IMR-90 (cell line): ENCODE data around the gene GCN1. TPM values are rescaled to one million over a fixed set of nuclear protein-coding genes. Genes with fewer than 3 reads are reported as not detected.
A peak's percentile ranks its signal among the peaks of the same experiment; 100 is the strongest.

ENCODE experiments used
- ATAC-seq: fragments of 200-7000 bp; cut with Tn5 transposase; 2 replicates; pipeline ENCODE4 v1.9.1; 2020; ENCODE audit warnings: low read depth, mild to moderate bottlenecking, moderate library complexity
- BruUV-seq: library from RNA; stranded (reverse); fragments of 400-500 nt; replicated peaks from 2 replicates; lab custom pipeline; 2021; lab: Mats Ljungman, UMichigan
- CTCF ChIA-PET: fragments of 300-600 bp; formaldehyde crosslinking; extraction: SDS; loops from one replicate; lab custom pipeline; 2021; ENCODE audit warnings: antibody characterized with exemption; lab: Yijun Ruan, JAX
- POLR2A ChIA-PET: fragments of 300-600 bp; sonication (Branson Sonifier 250); formaldehyde crosslinking; loops from one replicate; lab custom pipeline; 2022; ENCODE audit warnings: antibody characterized with exemption; ENCODE audit not compliant: unreplicated experiment; lab: Charles Lee
- DNase-seq: peaks from one replicate; pipeline ENCODE4 v3.0.0; 2013
- H2AFZ ChIP-seq: replicated peaks from 2 replicates; pipeline ENCODE3; 2013; ENCODE audit warnings: low read length, mild to moderate bottlenecking; ENCODE audit not compliant: poor library complexity
- H2AK5ac ChIP-seq: 2 replicates; pipeline ENCODE4 v1.6.1; 2013; ENCODE audit warnings: low read depth, low read length, inconsistent platforms
- H2AK9ac ChIP-seq: replicated peaks from 2 replicates; pipeline ENCODE3; 2013; ENCODE audit warnings: mild to moderate bottlenecking, low read depth, low read length, moderate library complexity; ENCODE audit not compliant: poor library complexity
- H2BK120ac ChIP-seq: 2 replicates; pipeline ENCODE4 v1.6.1; 2013; ENCODE audit warnings: low read depth, low read length, inconsistent platforms
- H2BK15ac ChIP-seq: 3 replicates; pipeline ENCODE4 v1.6.1; 2013; ENCODE audit warnings: low read depth, low read length, inconsistent platforms
- H2BK20ac ChIP-seq: 2 replicates; pipeline ENCODE4 v1.6.1; 2013; ENCODE audit warnings: low read depth, mild to moderate bottlenecking, inconsistent platforms, low read length, moderate library complexity
- H2BK5ac ChIP-seq: 2 replicates; pipeline ENCODE4 v1.6.1; 2013; ENCODE audit warnings: mild to moderate bottlenecking, low read depth, low read length, inconsistent platforms; ENCODE audit not compliant: poor library complexity, severe bottlenecking
- H3K14ac ChIP-seq: replicated peaks from 2 replicates; pipeline ENCODE4 v1.6.1; 2013; ENCODE audit warnings: low read depth, low read length, inconsistent platforms
- H3K18ac ChIP-seq: 2 replicates; pipeline ENCODE4 v1.6.1; 2013; ENCODE audit warnings: low read depth, low read length, control low read depth
- H3K23ac ChIP-seq: 2 replicates; pipeline ENCODE4 v1.6.1; 2013; ENCODE audit warnings: low read depth, low read length, inconsistent platforms
- H3K27ac ChIP-seq: 2 replicates; pipeline ENCODE4 v1.5.1; 2013; ENCODE audit warnings: mild to moderate bottlenecking, control low read depth, low read length; ENCODE audit not compliant: insufficient read depth
- H3K27me3 ChIP-seq: 2 replicates; pipeline ENCODE4 v1.6.1; 2013; ENCODE audit warnings: low read length; ENCODE audit not compliant: control insufficient read depth, insufficient read depth
- H3K36me3 ChIP-seq: 2 replicates; pipeline ENCODE4 v1.6.1; 2013; ENCODE audit warnings: low read length, mixed read lengths; ENCODE audit not compliant: control insufficient read depth, insufficient read depth
- H3K4ac ChIP-seq: 2 replicates; pipeline ENCODE4 v1.6.1; 2013; ENCODE audit warnings: low read depth, low read length, inconsistent platforms
- H3K4me1 ChIP-seq: 2 replicates; pipeline ENCODE4 v1.6.1; 2013; ENCODE audit warnings: low read length, mixed read lengths; ENCODE audit not compliant: control insufficient read depth, insufficient read depth
- H3K4me2 ChIP-seq: 2 replicates; pipeline ENCODE4 v1.6.1; 2013; ENCODE audit warnings: low read depth, mild to moderate bottlenecking, control low read depth, low read length, moderate library complexity
- H3K4me3 ChIP-seq: 2 replicates; pipeline ENCODE4 v1.5.1; 2013; ENCODE audit warnings: low read depth, mild to moderate bottlenecking, control low read depth, low read length, moderate library complexity; ENCODE audit not compliant: insufficient read depth
- H3K56ac ChIP-seq: 2 replicates; pipeline ENCODE4 v1.6.1; 2013; ENCODE audit warnings: low read length, inconsistent platforms; ENCODE audit not compliant: insufficient read depth; ENCODE audit errors: extremely low read depth
- H3K79me1 ChIP-seq, 2 experiments: 2 replicates each; pipeline ENCODE4 v1.6.1; 2013; ENCODE audit warnings: low read length in 2 of 2, inconsistent platforms in 1 of 2, low read depth in 1 of 2
- H3K9ac ChIP-seq: 2 replicates; pipeline ENCODE4 v1.6.1; 2013; ENCODE audit warnings: low read depth, low read length, control low read depth
- H3K9me1 ChIP-seq: 2 replicates; pipeline ENCODE4 v1.6.1; 2013; ENCODE audit warnings: low read length, inconsistent platforms; ENCODE audit not compliant: insufficient read depth
- H3K9me3 ChIP-seq: 2 replicates; pipeline ENCODE4 v1.6.1; 2013; ENCODE audit warnings: low read length; ENCODE audit not compliant: control insufficient read depth, insufficient read depth
- H4K20me1 ChIP-seq: 2 replicates; pipeline ENCODE4 v1.6.1; 2013; ENCODE audit warnings: low read length, inconsistent platforms; ENCODE audit not compliant: insufficient read depth
- H4K5ac ChIP-seq: 2 replicates; pipeline ENCODE4 v1.6.1; 2013; ENCODE audit warnings: mild to moderate bottlenecking, low read depth, low read length, control low read depth
- H4K8ac ChIP-seq, 2 experiments: 2 replicates each; pipeline ENCODE4 v1.6.1; 2013; ENCODE audit warnings: low read depth in 2 of 2, low read length in 2 of 2, control low read depth in 1 of 2, inconsistent platforms in 1 of 2
- H4K91ac ChIP-seq: 2 replicates; pipeline ENCODE4 v1.6.1; 2013; ENCODE audit warnings: low read depth, low read length, inconsistent platforms; ENCODE audit not compliant: insufficient read depth
- CEBPB ChIP-seq: IDR thresholded peaks from 2 replicates; pipeline ENCODE4 v1.6.1; 2012; ENCODE audit warnings: low read depth, low read length, improper control_type of control experiment
- FOS ChIP-seq: fragments of 150-350 bp; IDR thresholded peaks from 2 replicates; pipeline ENCODE4 v1.6.1; 2016; ENCODE audit warnings: low read depth, low read length
- MAFK ChIP-seq: IDR thresholded peaks from 2 replicates; pipeline ENCODE4 v1.6.1; 2012; ENCODE audit warnings: low read depth, low read length, improper control_type of control experiment
- MXI1 ChIP-seq: IDR thresholded peaks from 2 replicates; pipeline ENCODE4 v1.6.1; 2012; ENCODE audit warnings: low read depth, mild to moderate bottlenecking, low read length, moderate library complexity, borderline replicate concordance
- NFE2L2 ChIP-seq: fragments of 150-350 bp; IDR thresholded peaks from 2 replicates; pipeline ENCODE4 v1.6.1; 2016; ENCODE audit warnings: low read depth, mild to moderate bottlenecking, low read length
- POLR2A ChIP-seq: IDR thresholded peaks from 2 replicates; pipeline ENCODE4 v1.6.1; 2012; ENCODE audit warnings: mild to moderate bottlenecking, low read depth, low read length
- RAD21 ChIP-seq: IDR thresholded peaks from 2 replicates; pipeline ENCODE4 v1.6.1; 2012; ENCODE audit warnings: low read length, improper control_type of control experiment
- SMC3 ChIP-seq: fragments of 150-350 bp; IDR thresholded peaks from 2 replicates; pipeline ENCODE4 v1.6.1; 2016; ENCODE audit warnings: low read depth, mild to moderate bottlenecking, antibody characterized with exemption, low read length, moderate library complexity
- WGBS, 2 experiments: methylation state at CpG; one replicate each; pipeline versions ENCODE4 v1.1.5 to v1.1.7; 2013; ENCODE audit warnings: missing lambda C conversion rate in 2 of 2; ENCODE audit not compliant: insufficient read length in 1 of 2; ENCODE audit errors: extremely low coverage in 2 of 2; 5-methylcytosine and 5-hydroxymethylcytosine counted together
- dilution Hi-C: fragments of 300-500 bp; cut with HindIII; formaldehyde crosslinking; loops from one replicate; pipeline ENCODE4 v1.14.3; 2018; ENCODE audit warnings: low sequenced_read_pairs; ENCODE audit not compliant: unreplicated experiment
- in situ Hi-C: fragments of 300-500 bp; cut with MboI; formaldehyde crosslinking; loops from 3 replicates; pipeline ENCODE4 v1.14.3; 2019; ENCODE audit warnings: low sequenced_read_pairs, inconsistent platforms, mixed read lengths
- intact Hi-C: fragments of 100-400 bp; cut with micrococcal nuclease; formaldehyde crosslinking; loops from 2 replicates; pipeline ENCODE4 v1.10.0; 2022
- polyA plus RNA-seq, 3 experiments: library from polyadenylated mRNA; depleted of rRNA; stranded (reverse); fragments of >200 nt; gene quantifications; 2 replicates each; pipeline ENCODE4 v1.2.3, GENCODE V29; 2012; ENCODE audit warnings: low replicate concordance in 1 of 3
- total RNA-seq: library from RNA; depleted of rRNA; stranded (reverse); fragments of >200 nt; gene quantifications from 2 replicates; pipeline ENCODE4 v1.2.3, GENCODE V29; 2012
- TF ChIP-seq, protein P1 (sequence below): conservative IDR thresholded peaks from 2 replicates; pipeline ENCODE4 v1.5.1; 2012; ENCODE audit warnings: mild to moderate bottlenecking, low read depth, low read length, improper control_type of control experiment
- TF ChIP-seq, protein P2 (sequence below): fragments of 150-350 bp; IDR thresholded peaks from 2 replicates; pipeline ENCODE4 v1.6.1; 2016; ENCODE audit warnings: low read depth, mild to moderate bottlenecking, low read length, moderate library complexity, borderline replicate concordance

GCN1 gene
- total and polyA plus RNA-seq, 2 of the 4 experiments (the other 2 are of a cell fraction) = 57.8 to 77.6 TPM

DNA sequence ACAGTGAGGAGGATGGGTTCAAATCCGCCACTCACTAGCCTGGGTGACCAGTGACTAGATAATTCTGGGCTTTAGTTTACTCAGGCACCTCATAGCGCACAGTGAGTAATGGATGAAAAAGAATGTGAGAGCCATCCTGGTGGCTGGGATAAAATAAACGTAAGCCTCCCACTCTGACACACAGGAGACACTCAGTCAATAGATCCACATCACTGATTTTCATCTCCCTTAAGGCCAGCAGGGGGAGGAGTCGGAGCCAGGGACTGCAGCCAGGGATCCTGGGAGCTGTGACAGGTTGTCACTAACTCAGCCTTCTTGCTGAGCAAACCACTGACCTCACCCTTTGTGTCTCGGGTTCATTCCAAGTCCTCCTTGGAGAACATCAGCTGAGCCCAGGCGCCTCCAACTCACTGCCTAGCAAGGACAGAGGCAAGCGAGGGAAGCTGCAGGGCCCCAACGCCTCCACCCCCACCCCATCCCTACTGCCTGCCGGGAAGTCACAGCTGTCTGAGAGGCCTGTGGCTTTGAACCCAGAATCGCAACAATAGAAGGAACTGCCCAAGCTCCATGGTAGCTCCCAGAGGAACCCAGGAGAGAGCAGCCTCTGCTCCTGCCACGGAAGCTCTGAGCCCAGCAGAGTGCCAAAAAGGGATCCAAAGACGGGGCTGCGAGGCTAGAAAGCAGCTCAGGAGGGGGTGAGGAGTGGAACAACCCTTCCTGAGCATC lies 40.3 kb upstream of the GCN1 start (continued):
- TF ChIP-seq SMC3 (peak; percentile 56), POLR2A (no peak; the same call in 1 of the 2 replicates), FOS (no peak)

DNA sequence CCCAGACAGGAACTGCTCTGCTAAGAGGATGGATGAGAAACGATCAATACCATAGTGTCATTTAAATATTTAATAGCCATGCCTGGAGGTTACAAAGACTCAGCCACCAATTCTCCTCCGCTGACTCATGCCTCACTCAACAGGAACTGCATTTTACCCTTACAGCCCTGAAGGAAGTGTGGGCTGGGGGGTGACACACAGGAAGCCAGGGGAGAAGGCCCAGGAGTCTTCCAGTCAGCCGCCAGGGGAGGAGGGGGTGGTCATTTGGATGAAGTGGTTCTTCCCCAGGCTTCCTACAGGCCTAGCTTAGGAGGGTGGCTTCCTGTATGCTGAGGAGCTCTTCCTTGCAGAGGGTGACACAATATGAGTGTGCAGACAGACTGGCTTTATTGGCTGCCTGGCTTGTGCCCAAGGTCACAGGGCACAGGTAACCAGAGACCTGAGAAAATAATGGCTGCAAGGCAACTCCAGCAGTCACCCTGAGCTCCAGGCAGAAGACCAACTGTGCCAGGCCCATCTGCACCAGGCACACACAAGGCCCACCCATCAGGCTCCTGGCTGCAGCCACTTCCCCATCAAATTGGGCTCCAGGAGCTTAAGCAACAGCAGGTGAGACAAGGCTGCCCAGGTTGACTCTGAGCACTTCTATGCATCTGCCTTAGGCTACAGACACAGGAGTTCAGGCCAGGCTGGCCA lies 36.9 kb upstream of the GCN1 start:
- intact Hi-C loops (loop anchor here (2.0 kb wide), 1 partner anchor 25 kb away; no protein-coding TSS in a partner anchor), dilution Hi-C loops (no loop called here), in situ Hi-C loops (no loop called here)
- Histone ChIP-seq H4K8ac (peak overlapping the region; percentile 87 to 97), H4K5ac (peak overlapping the region; percentile 95), H4K91ac (peak overlapping the region; percentile 100), H3K14ac (peak overlapping the region; percentile 100), H3K9me1 (peaks cover 36% of the 10 kb centered on the region), H3K18ac (peak overlapping the region; percentile 94), H2BK120ac (peak overlapping the region; percentile 99), H3K9me3 (no peaks in the 10 kb centered on the region), H3K27me3 (no peaks in the 10 kb centered on the region), H3K23ac (peak overlapping the region; percentile 97), H3K4me2 (peak overlapping the region; percentile 66; the same call in 1 of the 2 replicates), H2AK5ac (peak overlapping the region; percentile 100), H3K4me1 (peaks cover 67% of the 10 kb centered on the region), H3K9ac (peak overlapping the region; percentile 76), H3K79me1 (peaks cover 12 to 75% of the 10 kb centered on the region in 2 experiments; a peak in 3 of 4 replicates), H3K4me3 (no peak overlapping the region), H2AFZ (peak overlapping the region; percentile 38), H2BK15ac (peak overlapping the region; percentile 84), H3K4ac (peak overlapping the region; percentile 100), H4K20me1 (peaks cover 19% of the 10 kb centered on the region), H3K36me3 (no peaks in the 10 kb centered on the region; the same call in none of the 2 replicates), H2BK5ac (peak overlapping the region; percentile 98), H3K56ac (peak overlapping the region; percentile 98), H2AK9ac (peak overlapping the region; percentile 96), H3K27ac (peak overlapping the region; percentile 92), H2BK20ac (peak overlapping the region; percentile 99)
- ATAC-seq (peak; percentile 25), DNase-seq (peak; percentile 97)
- ChIA-PET POLR2A (interaction anchor here (0.5 to 4.3 kb wide), 8 partner anchors 8 to 1764 kb away, joined by 3 to 39 read pairs (median 10); partner anchors contain the start of genes PXN, RNU4-1, RNU4-2 and RPLP0), CTCF (interaction anchor here (7.8 kb wide), 1 partner anchor 33 kb away, joined by 116 read pairs; the partner anchor contains the start of gene PXN)
- no TSS peak for BruUV-seq
- 0% methylated on average over 1 of the region's 3 CpGs; no CpG with 5 or more reads in 1 of the 2 experiments for WGBS, 2 experiments
- TF ChIP-seq FOS (peak; percentile 77), NFE2L2 (peak; percentile 34; the same call in 1 of the 2 replicates), RAD21 (peak; percentile 31; the same call in 1 of the 2 replicates), MAFK (no peak; the same call in 1 of the 2 replicates), SMC3 (0 out of 2 replicates have a peak, but pooled peaks have one; percentile 20), CEBPB (peak; percentile 58; the same call in 1 of the 2 replicates), MXI1 (no peak)
- TF ChIP-seq, protein P1, sequence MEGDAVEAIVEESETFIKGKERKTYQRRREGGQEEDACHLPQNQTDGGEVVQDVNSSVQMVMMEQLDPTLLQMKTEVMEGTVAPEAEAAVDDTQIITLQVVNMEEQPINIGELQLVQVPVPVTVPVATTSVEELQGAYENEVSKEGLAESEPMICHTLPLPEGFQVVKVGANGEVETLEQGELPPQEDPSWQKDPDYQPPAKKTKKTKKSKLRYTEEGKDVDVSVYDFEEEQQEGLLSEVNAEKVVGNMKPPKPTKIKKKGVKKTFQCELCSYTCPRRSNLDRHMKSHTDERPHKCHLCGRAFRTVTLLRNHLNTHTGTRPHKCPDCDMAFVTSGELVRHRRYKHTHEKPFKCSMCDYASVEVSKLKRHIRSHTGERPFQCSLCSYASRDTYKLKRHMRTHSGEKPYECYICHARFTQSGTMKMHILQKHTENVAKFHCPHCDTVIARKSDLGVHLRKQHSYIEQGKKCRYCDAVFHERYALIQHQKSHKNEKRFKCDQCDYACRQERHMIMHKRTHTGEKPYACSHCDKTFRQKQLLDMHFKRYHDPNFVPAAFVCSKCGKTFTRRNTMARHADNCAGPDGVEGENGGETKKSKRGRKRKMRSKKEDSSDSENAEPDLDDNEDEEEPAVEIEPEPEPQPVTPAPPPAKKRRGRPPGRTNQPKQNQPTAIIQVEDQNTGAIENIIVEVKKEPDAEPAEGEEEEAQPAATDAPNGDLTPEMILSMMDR = peak; percentile 27; the same call in 1 of the 2 replicates
- TF ChIP-seq, protein P2, sequence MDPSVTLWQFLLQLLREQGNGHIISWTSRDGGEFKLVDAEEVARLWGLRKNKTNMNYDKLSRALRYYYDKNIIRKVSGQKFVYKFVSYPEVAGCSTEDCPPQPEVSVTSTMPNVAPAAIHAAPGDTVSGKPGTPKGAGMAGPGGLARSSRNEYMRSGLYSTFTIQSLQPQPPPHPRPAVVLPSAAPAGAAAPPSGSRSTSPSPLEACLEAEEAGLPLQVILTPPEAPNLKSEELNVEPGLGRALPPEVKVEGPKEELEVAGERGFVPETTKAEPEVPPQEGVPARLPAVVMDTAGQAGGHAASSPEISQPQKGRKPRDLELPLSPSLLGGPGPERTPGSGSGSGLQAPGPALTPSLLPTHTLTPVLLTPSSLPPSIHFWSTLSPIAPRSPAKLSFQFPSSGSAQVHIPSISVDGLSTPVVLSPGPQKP = no peak
